Inferior parietal cortex (tissue), 1 donor: ENCODE data around the gene YBX1.
"Not testable (repeated sequence)": the region's sequence is repeated elsewhere in the genome, so short reads cannot be mapped to it uniquely, and the experiment has no call there.

Experiments used
- DNase-seq: peaks from one replicate; pipeline ENCODE4 v3.0.0-alpha.2; 2016; ENCODE audit errors: extremely low spot score

The YBX1 gene

GRCh38 chr1:42689912-42690311 is 7.7 kb downstream of the YBX1 start:
- DNase-seq = no peak

DNA sequence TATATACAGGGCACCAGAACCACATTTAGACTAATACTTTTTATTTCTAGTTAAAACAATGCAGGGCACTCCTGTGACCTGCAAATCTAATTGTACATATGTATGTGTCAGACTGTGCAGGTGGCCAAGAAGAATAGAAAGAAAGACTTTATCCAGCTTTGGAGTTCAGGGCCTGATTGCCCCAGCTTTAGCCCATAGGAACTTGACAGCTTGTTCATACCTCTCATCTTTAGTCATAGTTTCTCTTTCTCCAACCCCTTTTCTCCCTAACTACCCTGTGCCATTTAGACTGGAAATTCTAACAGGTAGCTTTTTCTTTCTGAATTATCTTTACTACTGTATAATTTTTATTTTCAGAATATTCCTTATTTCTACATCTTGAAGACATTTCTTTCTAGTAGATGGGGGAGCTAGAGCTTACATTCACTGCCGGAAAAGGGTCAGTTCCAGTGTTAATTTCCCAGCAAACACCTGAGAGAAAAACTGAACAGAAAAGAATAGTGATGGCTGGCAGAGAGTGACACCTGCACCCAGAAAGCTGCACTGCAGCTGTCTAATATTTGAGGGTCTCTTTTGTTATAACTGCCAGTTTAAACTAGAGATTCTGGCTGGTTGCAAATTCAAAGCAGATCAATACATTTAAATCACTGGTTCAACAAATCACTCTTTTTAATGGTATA is 8.4 kb downstream of the YBX1 start:
- no peak for DNase-seq

GRCh38 chr1:42691157-42691498 is 8.9 kb downstream of the YBX1 start:
- no peak for DNase-seq

- no peak for DNase-seq
Observed at GRCh38 chr1:42692461-42692860, 10.2 kb downstream of the YBX1 start.

GRCh38 chr1:42692911-42693310 is 10.7 kb downstream of the YBX1 start:
- DNase-seq = no peak

GRCh38 chr1:42698081-42698813 is 16.0 kb downstream of the YBX1 start:
- DNase-seq = no peak

- no peak for DNase-seq
Observed at GRCh38 chr1:42700006-42700405, 17.8 kb downstream of the YBX1 start.

- DNase-seq = no peak
Observed at GRCh38 chr1:42703888-42704464, 21.8 kb downstream of the YBX1 start.

DNA sequence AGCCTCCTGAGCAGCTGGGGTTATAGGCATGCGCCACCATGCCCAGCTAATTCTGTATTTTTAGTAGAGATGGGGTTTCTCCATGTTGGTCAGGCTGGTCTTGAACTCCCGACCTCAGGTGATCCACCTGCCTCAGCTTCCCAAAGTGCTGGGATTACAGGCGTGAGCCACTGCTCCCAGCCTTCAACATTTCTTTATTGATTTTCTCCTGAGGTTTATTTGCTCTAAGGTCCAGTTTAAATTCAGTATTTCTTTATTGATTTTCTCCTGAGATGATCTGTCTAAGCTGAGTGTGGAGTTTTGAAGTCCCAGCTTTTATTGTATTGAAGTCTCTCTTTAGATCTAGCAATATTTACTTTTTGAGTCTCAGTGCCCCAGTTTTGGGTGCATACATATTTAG is 30.6 kb downstream of the YBX1 start:
- DNase-seq = not testable (repeated sequence)

GRCh38 chr1:42713293-42713692 is 31.1 kb downstream of the YBX1 start:
- no peak for DNase-seq

DNA sequence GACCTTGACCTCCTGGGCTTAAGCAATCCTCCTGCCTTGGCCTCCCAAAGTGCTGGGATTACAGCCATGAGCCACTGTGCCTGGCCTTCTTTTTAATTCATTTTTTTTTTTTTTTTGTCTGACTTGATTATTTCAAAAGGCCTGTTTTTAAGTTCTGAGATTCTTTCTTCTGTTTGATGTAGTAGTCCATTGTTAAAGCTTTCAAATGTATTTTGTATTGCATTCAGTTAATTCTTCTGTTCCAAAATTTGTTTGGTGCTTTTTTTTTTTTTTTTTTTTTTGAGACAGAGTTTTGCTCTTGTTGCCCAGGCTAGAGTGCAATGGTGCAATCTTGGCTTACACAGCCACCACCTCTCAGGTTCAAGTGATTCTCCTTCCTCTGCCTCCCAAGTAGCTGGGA is 32.2 kb downstream of the YBX1 start:
- DNase-seq = not testable (repeated sequence)

GRCh38 chr1:42720868-42721267 is 38.6 kb downstream of the YBX1 start:
- DNase-seq = no peak

GRCh38 chr1:42721926-42722325 is 39.7 kb downstream of the YBX1 start:
- DNase-seq = no peak

GRCh38 chr1:42722403-42722802 is 40.2 kb downstream of the YBX1 start:
- not testable (repeated sequence) for DNase-seq

- DNase-seq = no peak
Observed at GRCh38 chr1:42723511-42723910, 41.3 kb downstream of the YBX1 start.

- DNase-seq = not testable (repeated sequence)
Observed at GRCh38 chr1:42725820-42726219, 43.6 kb downstream of the YBX1 start.

DNA sequence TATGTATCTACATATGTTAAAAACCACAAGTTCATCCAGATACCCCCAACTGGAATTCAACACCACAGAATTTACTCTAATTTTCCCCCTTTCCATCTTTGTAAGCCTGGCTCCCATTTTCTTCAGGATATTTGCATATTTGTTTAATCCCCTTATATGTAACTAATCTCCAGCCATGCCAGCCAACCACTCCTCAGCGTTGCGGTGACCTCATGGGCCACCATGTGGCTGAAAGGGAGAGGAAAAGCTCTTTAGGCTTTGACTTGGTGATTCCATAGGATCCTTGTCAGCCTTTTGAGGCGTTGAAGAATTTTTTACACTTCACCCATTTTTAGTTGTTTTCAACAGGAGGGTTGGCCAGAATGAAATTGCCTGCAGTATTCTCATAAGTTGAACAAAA is 47.8 kb downstream of the YBX1 start:
- no peak for DNase-seq

DNA sequence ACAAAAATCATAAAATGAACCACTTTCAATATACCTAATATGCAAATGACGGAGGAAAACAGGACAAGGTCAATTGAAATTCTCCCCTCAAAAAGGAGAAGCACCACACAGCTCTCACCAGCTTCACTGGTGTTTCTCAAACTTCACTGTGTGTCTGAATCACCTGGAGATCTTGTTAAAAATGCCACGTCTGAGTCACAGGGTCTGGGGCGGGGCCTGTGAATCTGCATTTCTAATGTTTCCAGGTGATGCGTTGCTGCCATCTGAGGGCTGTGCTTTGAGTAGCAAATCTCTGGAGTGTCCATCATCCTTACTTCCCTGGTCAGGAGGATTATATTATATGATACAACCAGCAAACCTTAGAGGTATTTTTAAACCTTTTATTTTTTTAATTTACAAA is 48.8 kb downstream of the YBX1 start:
- DNase-seq = no peak

DNA sequence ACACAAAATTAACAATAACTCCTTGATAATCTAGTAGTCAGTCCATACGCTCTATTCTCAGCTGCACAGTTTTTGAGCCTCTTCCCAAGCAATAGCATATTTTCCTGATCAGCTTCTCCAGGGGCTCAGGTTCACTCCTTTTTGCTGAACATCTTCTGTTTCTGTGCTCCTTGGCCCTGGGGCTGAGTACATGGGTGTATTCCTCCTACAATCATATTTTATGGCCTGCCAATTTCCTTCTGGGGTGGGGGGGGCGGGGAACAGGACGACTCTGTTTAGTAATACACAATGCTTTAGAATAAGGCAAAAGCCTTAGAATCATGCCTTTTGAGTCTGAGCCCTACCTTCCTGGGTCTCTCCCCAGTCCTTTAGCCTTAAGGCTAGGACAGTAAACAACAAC is 49.4 kb downstream of the YBX1 start:
- DNase-seq = no peak

DNA sequence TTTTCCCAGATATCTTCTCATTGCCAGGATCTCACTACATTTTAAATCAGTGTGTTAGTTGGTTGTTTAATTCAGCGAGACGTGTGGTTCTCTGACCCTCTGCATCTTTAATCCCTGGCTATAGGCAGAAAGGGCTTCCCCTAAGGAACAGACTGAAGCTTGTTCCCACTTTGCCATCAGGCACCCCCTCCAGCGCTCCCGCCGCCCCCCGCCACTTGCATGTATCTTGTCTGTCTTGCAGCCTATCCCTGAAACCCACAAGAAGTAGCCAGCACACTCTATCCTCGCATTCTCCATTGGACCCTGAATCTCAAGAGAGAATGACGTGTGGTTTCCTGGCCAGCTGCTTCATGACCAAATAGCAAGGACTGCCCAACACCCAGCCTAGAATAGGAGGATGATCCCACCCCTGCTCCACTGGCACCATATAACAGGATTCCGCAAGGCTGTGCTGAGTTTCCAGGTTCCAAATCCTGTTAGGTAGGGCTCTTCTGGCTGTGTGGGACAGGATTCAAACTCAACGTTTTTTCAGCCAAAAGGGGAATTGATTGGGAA is 50.0 kb downstream of the YBX1 start:
- no peak for DNase-seq

GRCh38 chr1:42733415-42734200 is 51.4 kb downstream of the YBX1 start:
- DNase-seq = no peak
